ENCODE results near the gene ERICH2.

The ERICH2 gene

DNA sequence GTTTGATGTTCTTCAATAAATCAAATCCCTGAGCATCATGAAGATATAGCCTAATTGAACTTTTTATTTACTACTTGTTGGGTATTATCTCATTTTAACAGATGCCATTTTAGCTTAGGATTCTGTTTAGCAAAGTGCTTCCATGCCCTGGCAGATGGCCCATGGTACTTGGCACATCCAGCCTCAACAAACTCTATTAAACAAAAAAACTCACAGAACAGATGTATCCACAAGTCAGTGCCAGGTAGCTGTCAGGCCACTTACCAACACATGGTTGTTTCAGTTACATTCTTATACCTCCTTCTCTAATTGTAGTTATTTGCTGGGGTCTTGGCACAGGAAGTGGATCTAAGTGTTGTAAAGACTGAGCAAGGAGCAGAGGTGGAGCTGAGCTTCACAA, 76.1 kb downstream of the ERICH2 start:
- DNase-seq, result no peak

DNA sequence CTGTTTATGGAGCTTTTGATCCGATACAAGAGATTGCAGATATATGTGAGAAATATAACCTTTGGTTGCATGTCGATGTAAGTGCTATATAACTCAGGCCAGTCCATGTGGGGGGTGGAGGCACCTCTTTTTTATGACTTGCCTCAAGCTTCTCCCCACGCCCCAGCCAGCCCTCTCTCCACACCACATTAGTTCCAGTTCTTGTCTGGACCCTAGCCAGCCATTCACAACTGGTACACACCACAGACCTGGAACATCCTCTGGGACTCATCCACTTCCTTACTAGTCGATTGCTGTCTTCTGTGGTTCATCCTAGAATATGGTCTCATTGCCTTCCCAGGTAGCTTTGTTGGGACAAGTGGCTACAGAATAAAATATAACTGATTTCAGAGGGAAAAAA, 77.5 kb downstream of the ERICH2 start:
- DNase-seq, result no peak
